Measurements from ENCODE around the gene ATXN1.

ATXN1 gene

GRCh38 chr6:16527691-16528090, 233.6 kb downstream of the ATXN1 start:
- no peak for DNase-seq (ENCODE audit: low spot score)

DNA sequence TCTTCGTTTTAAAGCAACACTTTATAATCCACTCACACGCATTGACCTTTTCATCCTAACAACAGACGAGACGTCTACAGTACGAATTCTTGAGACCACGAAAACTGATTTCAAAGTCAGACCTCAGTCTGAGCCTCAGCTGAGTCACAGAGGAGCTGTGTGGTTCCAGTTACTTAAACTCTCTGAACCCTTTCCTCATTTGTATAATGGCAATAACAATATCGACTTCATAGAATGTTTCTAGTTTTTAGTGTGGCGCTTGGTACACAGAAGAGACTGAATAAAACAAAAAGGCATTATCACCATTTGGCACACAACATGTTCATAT, 236.9 kb downstream of the ATXN1 start:
- DNase-seq (ENCODE audit: low spot score), result no peak

GRCh38 chr6:16523606-16524379, 237.5 kb downstream of the ATXN1 start:
- no peak for DNase-seq (ENCODE audit: low spot score)

DNA sequence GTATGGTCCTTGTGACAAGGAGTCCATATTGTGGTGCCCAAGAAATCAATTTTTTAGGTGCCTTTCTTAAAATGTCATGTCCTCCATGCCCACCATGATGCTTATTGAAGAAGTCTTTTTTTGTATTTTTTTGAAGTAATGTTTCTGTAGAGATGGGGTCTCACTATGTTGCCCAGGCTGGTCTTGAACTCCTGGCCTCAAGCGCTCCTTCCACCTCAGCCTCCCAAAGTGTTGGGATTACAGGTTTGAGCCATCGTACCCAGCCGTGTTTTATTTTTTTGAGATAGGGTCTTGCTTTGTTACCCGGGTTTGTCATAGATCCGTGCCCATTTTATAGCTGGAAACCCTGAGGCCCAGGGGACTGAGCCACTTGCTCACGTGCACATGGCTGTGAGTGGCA, 238.3 kb downstream of the ATXN1 start:
- DNase-seq (ENCODE audit: low spot score), result no peak

DNA sequence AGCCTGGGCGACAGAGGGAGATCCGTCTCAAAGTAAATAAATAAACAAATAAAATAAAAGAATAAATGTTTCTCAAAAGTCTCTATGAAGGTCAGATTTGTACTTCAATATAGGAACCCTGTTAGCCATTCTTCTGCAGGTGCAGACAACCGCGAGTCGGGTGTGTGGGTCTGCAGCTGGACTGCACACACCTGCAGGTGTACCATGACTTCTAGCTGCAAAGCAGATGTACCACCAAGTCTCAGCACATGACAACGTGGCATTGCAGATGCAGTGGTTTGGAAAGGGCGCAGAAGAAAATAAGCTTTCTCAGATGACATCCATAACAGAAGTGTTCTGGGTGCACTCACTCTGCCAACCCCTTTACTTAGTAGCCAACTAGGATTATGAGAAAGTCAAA, 239.7 kb downstream of the ATXN1 start:
- no peak for DNase-seq (ENCODE audit: low spot score)

GRCh38 chr6:16519265-16520242, 241.7 kb downstream of the ATXN1 start:
- no peak for DNase-seq (ENCODE audit: low spot score)

- DNase-seq (ENCODE audit: low spot score), result no peak
These were observed 243.0 kb downstream of the ATXN1 start for GRCh38 chr6:16518265-16518664.

- peak; percentile 47 for DNase-seq (ENCODE audit: low spot score)
These were observed 247.0 kb downstream of the ATXN1 start for GRCh38 chr6:16514249-16514648.

- no peak for DNase-seq (ENCODE audit: low spot score)
These were observed 248.5 kb downstream of the ATXN1 start for GRCh38 chr6:16512544-16513290.

DNA sequence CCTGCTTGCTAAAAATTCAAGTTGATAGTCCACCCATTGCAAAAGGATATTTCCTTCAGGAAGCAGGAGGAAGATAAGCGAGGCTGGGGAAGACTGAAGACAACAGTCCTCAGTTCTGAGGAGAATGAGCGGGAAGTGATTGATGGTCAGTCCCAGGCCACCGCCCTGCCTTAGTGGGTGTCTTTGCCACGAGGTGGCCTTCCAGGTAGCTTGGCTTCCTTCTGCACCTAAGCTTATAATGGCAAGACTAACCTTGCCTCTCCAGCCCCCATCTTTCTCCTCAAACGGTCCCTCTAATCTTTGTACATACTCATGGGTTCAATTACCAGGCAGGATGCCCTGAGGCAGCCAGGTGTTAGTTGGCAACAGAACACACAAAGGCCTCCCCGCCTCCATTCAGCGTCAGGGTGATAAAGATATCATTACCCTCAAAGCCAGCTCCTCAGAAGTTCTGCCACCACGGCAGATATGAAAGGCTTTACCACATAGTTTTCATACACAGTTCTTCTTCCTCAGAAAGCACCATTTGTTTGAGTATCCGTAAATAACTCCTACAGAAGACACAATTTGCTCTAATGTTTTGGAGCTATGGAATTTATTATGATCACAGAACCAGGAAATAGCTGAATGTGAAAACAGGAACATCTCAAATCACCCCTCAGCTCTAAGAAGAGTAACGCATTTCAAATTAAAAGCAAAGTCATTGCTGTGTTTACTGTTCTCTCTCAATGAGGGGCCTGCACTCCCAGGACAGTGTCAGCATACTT, 249.4 kb downstream of the ATXN1 start:
- DNase-seq (ENCODE audit: low spot score), result no peak

DNA sequence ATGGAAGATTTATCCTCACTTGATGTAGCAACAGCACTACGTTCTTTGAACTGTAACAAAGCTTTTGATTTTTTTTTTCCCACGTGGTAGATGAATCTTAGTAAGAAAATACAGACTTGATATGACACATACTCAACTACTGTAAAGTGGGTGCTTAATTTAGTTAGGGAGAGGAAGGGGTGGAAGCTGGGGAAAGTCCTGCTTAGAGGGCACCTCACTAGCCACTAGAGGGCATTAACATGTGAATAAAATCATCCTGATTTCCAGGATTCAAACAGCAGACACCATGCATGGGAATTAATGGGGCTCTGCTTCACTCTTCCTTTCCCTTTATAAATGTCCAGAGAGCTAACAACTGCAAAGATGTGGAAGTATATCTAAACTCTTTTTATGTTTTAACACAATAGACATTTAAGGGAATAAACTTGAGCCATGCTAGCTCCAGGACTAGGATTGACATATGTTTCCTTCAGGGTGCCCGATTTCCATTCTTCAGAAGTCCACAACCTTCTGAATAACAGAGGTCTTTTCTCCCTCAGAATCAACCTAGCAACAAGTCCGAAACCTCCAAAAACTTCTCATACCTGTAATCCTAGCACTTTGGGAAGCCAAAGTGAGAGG, 250.1 kb downstream of the ATXN1 start:
- peak; percentile 48 for DNase-seq (ENCODE audit: low spot score)

DNA sequence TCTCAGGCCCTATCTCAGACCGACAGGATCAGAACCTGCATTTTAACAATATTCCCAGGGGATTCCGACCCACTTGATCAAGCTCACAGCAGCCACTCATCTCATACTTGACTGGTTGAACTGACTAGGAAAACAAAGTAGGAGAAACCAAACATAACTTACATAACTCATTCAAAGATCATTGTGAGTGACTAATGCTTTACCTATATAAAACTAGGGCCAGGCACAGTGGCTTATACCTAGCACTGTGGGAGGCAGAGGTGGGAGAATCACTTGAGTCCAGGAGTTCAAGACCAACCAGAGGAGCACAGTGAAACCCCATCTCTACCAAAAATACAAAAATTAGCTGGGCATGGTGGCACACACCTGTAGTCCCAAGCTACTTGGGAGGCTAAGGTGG, 251.0 kb downstream of the ATXN1 start:
- no peak for DNase-seq (ENCODE audit: low spot score)

DNA sequence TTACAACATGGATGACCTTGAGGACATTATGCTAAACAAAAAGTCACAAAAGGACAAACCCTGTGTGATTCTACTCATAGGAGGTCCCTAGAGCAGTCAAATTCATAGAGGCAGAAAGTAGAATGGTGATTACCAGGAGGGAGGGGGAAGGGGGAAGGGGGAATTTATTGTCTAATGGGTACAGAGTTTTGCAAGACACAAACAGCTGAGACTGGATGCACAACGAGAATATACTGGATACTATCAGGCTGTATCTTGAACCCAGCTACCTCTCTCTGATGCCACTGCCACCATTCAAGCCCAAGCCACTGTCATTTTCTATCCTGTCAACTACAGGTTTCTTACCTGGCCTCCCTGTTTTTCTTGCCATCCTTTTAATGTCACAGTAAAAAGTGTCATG, 252.3 kb downstream of the ATXN1 start:
- DNase-seq (ENCODE audit: low spot score), result no peak

- no peak for DNase-seq (ENCODE audit: low spot score)
These were observed 255.4 kb downstream of the ATXN1 start for GRCh38 chr6:16505711-16506357.

- DNase-seq (ENCODE audit: low spot score), result no peak
These were observed 256.7 kb downstream of the ATXN1 start for GRCh38 chr6:16504609-16505008.

- no peak for DNase-seq (ENCODE audit: low spot score)
These were observed 257.3 kb downstream of the ATXN1 start for GRCh38 chr6:16503970-16504415.

DNA sequence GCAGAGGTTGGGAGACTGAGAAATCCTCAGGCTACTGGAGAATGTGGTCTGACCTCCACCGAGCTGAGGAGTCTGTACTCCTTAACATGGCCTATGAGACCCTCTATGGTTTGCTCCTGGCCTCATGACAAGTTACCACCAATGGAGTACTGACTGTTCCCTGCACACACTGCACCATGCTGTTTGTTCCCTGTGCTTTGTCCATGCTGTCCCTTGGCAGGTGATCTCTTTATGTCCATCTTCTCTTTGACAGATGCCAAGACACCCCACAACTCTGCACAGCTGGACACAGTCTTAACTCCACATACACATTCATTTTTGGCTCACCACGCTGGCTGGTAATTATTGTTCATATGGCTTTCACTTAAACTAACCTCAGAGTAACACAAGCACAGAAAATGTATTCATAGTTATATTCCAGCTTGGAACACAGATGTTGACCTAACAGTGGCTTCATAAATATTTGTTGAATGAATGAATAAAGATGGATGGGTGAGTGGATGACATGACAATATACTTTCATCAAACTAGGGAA, 258.0 kb downstream of the ATXN1 start:
- no peak for DNase-seq (ENCODE audit: low spot score)

DNA sequence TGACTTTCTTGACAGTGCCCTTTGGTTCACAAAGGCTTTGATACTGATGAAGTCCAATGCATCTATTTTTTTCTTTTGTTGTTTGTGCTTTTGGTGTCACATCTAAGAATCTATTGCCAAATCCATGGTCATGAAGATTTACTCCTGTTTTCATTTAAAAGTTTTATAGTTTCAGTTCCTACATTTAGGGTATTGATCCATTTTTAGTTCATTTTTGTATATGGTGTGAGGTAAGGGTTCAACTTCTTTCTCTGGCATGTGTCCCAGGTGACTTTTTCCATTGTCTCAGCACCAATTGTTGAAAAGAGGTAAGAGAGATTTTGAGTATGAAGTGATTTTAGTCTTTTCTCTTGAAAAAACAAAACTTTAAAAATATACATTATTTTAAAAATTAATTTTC, 262.3 kb downstream of the ATXN1 start:
- DNase-seq (ENCODE audit: low spot score), result no peak

DNA sequence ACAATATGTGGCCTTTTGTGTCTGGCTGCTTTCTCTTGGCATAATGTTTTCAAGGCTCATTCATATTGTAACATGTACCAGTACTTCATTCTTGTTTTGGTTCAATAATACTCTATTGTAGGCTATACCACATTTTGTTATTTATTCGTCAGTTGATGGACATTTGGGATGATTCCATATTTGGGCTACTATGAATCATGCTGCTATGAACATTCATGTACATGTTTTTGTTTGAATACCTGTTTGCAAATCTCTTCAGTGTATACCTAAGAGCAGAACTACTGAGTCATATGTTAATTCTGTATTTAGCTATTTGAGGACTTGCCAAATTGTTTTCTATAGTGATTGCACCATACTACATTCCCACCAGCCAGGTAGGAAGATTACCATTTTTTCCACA, 263.0 kb downstream of the ATXN1 start:
- no peak for DNase-seq (ENCODE audit: low spot score)

DNA sequence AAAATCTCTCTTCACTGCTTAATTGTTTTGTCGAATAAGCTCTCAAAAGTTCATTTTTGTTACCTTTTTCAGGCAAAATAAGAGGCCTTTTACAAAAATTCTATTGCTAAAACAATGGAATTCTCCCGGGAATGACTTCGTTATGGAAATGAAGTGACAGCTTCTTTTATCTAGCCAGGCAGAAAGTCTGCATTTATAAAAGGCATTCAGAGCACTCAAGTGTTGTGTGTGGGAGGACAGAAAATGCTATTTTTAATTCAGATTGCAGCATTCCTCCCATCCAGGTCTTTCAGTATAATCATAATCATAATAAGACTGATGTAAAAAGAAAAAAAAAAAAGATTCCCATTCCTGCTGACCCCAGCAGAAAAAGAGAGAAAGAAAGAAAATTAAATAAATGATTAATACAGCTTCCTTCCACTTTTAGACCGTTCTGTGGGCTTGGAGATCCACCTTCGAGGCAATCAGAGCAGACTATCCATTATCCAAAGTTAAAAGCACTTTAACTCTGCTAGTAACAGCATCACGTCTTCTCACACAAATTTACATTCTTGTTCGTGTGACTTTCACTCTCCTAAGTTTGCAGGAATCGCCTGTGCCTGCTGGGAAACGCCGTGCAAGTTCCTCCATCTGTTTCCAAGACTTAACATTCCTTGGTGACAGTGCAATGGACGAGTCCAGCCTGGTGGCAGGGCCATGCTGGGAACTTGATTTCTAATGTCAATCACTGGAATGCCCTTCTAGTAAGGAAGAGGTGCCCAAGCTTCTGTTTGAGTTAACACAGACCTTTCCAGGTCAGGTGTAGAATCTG, 264.1 kb downstream of the ATXN1 start:
- no peak for DNase-seq (ENCODE audit: low spot score)
